ENCODE results near the gene CDYL.

The CDYL gene, protein sequence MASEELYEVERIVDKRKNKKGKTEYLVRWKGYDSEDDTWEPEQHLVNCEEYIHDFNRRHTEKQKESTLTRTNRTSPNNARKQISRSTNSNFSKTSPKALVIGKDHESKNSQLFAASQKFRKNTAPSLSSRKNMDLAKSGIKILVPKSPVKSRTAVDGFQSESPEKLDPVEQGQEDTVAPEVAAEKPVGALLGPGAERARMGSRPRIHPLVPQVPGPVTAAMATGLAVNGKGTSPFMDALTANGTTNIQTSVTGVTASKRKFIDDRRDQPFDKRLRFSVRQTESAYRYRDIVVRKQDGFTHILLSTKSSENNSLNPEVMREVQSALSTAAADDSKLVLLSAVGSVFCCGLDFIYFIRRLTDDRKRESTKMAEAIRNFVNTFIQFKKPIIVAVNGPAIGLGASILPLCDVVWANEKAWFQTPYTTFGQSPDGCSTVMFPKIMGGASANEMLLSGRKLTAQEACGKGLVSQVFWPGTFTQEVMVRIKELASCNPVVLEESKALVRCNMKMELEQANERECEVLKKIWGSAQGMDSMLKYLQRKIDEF

GRCh38 chr6:4776131-4776492 is at the start of gene CDYL:
Gene CDYL, plus strand, starts transcription at chr6:4776404. Its CDS starts 380 bp downstream, at chr6:4776784.
- no peak for TF ChIP-seq CTCF (IDR thresholded peaks at IDR 0.05; ENCODE audit: extremely low read depth, missing control alignments)
- peak; percentile 98 for DNase-seq (ENCODE audit: low spot score)

GRCh38 chr6:4726645-4727044 is 49.6 kb upstream of the CDYL start:
- TF ChIP-seq CTCF (IDR thresholded peaks at IDR 0.05; ENCODE audit: extremely low read depth, missing control alignments): no peak
- DNase-seq (ENCODE audit: low spot score): no peak

- no peak for TF ChIP-seq CTCF (IDR thresholded peaks at IDR 0.05; ENCODE audit: extremely low read depth, missing control alignments)
- no peak for DNase-seq (ENCODE audit: low spot score)
Measured at GRCh38 chr6:4727217-4727616, 49.0 kb upstream of the CDYL start.

DNA sequence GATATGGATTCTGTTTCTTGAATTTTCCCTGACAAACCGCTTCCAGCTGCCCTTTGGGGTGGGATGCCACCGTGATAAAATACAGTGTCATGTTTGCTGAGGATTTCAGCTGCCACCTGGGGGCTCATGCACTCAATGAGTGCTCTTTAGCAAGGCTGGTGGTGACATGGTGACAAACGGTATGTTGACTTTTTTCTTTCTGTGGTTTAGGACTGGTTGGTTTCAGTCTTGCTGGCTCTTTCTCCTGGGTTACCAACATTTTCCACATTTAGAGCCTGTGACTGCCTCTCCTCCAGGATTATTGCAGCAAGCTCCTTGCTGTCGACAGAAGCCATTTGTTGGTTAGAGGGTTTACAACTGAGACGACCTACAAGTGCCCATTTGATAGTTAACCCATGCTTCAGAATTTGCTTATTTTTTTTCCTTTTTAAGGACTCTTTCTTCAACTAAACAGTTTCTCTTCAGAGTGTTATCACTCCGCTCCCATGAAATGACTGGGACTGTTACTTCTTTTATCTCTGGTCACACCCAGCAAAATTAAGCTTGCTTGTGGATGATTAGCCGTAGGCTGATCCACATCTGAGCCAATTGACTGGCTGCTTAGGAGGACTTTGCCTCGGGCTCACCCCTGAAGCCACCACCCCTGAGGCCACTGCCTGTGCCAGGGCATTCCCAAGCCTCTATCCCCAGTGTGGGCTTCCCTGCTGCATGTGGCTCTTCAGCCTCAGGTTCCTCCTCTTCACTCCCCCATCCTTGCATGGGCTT is 48.4 kb upstream of the CDYL start:
- TF ChIP-seq CTCF (IDR thresholded peaks at IDR 0.05; ENCODE audit: extremely low read depth, missing control alignments): no peak
- peak; percentile 34 for DNase-seq (ENCODE audit: low spot score)

DNA sequence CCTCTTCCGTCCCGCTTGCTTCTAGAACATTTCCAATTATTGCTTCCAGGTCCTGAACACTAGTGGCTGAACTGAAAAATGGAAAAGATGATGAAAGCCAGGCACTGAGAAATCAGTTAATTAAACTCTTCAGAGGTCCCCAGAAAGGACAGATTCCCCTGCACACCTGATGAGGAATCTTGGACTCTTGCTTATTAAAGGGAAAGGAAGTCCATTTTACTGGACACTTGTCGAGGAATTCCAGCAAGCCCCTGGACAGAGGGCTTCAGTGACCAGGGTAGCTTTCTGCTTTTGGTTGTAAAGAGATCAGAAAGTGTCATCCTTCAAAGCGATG is 47.8 kb upstream of the CDYL start:
- no peak for TF ChIP-seq CTCF (IDR thresholded peaks at IDR 0.05; ENCODE audit: extremely low read depth, missing control alignments)
- DNase-seq (ENCODE audit: low spot score): no peak

GRCh38 chr6:4728926-4729325 is 47.3 kb upstream of the CDYL start:
- no peak for TF ChIP-seq CTCF (IDR thresholded peaks at IDR 0.05; ENCODE audit: extremely low read depth, missing control alignments)
- DNase-seq (ENCODE audit: low spot score): no peak

DNA sequence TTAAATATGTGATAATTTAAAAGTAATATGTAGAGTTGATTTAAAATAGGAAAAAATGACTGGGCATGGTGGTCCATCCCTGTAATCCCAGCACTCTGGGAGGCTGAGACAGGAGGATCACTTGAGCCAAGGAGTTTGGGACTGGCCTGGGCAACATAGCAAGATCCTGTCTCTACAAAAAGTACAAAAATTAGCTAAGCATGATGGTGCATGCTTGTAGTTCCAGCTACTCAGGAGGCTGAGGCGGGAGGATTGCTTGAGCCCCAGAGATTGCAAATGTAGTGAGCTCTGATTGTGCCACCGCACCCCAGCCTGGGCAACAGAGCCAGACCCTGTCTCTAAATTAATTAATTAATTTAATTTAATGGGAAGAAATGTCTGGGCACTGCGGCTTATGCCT is 44.2 kb upstream of the CDYL start:
- DNase-seq (ENCODE audit: low spot score): no peak
- TF ChIP-seq CTCF (IDR thresholded peaks at IDR 0.05; ENCODE audit: extremely low read depth, missing control alignments): no peak

All from GM20000 (cell line).